Stomach smooth muscle (tissue), 2 donors: ENCODE results near the gene ADIG.

Source experiments
- H3K27ac ChIP-seq: one replicate; pipeline ENCODE4 v1.7.0; 2013; ENCODE audit warnings: mild to moderate bottlenecking, low read length, inconsistent platforms
- H3K27me3 ChIP-seq, 2 donors: one replicate each; pipeline ENCODE4 v1.7.0; 2013; ENCODE audit warnings: low read length in 2 of 2; ENCODE audit not compliant: insufficient read depth in 2 of 2, control insufficient read depth in 1 of 2
- H3K36me3 ChIP-seq, 2 donors: one replicate each; pipeline ENCODE4 v1.7.0; 2013; ENCODE audit warnings: low read length in 2 of 2; ENCODE audit not compliant: control insufficient read depth in 2 of 2, insufficient read depth in 2 of 2
- H3K4me1 ChIP-seq: one replicate; pipeline ENCODE4 v1.7.0; 2013; ENCODE audit warnings: low read length; ENCODE audit not compliant: control insufficient read depth, insufficient read depth
- H3K4me3 ChIP-seq, 2 donors: one replicate each; pipeline ENCODE4 v1.7.0; 2013; ENCODE audit warnings: low read length in 2 of 2
- H3K9ac ChIP-seq, 2 donors: one replicate each; pipeline ENCODE4 v1.7.0; 2013; ENCODE audit warnings: low read length in 2 of 2, mild to moderate bottlenecking in 1 of 2
- H3K9me3 ChIP-seq, 2 donors: one replicate each; pipeline ENCODE4 v1.7.0; 2013; ENCODE audit warnings: low read length in 2 of 2; ENCODE audit not compliant: control insufficient read depth in 2 of 2
- donor health status: healthy.
- donor health status: Pancreatic carcinoma.

Gene ADIG

GRCh38 chr20:38551056-38551626 is 29.9 kb upstream of the ADIG start:
- H3K36me3 ChIP-seq, result peaks cover 36 to 43% of the 10 kb centered on the region in 2 donors
- no peak overlapping the region for H3K27ac ChIP-seq
- no peaks in the 10 kb centered on the region for H3K4me1 ChIP-seq
- H3K9ac ChIP-seq, result no peak overlapping the region
- H3K4me3 ChIP-seq, result no peak overlapping the region
- no peaks in the 10 kb centered on the region for H3K9me3 ChIP-seq
- no peaks in the 10 kb centered on the region for H3K27me3 ChIP-seq

DNA sequence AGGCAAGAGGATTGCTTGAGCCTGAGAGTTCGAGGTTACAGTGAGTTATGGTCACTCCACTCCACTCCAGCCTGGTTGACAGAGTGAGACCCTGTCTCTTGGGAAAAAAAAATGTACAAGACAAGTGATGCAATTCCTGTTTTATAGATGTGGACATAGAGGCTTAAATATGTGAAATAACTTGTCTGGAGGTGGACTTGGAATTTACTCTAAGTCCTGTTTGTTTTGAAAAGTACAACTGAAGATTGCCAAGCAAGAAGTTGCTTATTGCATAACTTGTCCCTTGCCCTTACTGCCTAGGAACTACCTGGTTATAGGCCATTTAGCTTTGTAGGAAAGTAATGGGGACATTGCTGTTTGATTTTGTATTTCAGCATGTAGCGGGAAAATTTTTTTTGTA is 26.0 kb upstream of the ADIG start:
- H3K4me1 ChIP-seq, result no peaks in the 10 kb centered on the region
- no peak overlapping the region for H3K27ac ChIP-seq
- H3K9ac ChIP-seq, result no peak overlapping the region
- peaks cover 30 to 38% of the 10 kb centered on the region in 2 donors for H3K36me3 ChIP-seq
- no peaks in the 10 kb centered on the region for H3K9me3 ChIP-seq
- H3K27me3 ChIP-seq, result no peaks in the 10 kb centered on the region
- H3K4me3 ChIP-seq, result no peak overlapping the region

GRCh38 chr20:38555395-38555794 is 25.6 kb upstream of the ADIG start:
- Histone ChIP-seq H3K4me1 (no peaks in the 10 kb centered on the region), H3K36me3 (peaks cover 30 to 36% of the 10 kb centered on the region in 2 donors), H3K27me3 (no peaks in the 10 kb centered on the region), H3K9me3 (no peaks in the 10 kb centered on the region), H3K9ac (no peak overlapping the region), H3K4me3 (no peak overlapping the region), H3K27ac (no peak overlapping the region)

- Histone ChIP-seq H3K27me3 (no peaks in the 10 kb centered on the region), H3K36me3 (peaks cover 26 to 31% of the 10 kb centered on the region in 2 donors), H3K4me1 (no peaks in the 10 kb centered on the region), H3K4me3 (no peak overlapping the region), H3K9ac (no peak overlapping the region), H3K27ac (no peak overlapping the region), H3K9me3 (no peaks in the 10 kb centered on the region)
These were observed 23.8 kb upstream of the ADIG start for GRCh38 chr20:38557174-38557573.

DNA sequence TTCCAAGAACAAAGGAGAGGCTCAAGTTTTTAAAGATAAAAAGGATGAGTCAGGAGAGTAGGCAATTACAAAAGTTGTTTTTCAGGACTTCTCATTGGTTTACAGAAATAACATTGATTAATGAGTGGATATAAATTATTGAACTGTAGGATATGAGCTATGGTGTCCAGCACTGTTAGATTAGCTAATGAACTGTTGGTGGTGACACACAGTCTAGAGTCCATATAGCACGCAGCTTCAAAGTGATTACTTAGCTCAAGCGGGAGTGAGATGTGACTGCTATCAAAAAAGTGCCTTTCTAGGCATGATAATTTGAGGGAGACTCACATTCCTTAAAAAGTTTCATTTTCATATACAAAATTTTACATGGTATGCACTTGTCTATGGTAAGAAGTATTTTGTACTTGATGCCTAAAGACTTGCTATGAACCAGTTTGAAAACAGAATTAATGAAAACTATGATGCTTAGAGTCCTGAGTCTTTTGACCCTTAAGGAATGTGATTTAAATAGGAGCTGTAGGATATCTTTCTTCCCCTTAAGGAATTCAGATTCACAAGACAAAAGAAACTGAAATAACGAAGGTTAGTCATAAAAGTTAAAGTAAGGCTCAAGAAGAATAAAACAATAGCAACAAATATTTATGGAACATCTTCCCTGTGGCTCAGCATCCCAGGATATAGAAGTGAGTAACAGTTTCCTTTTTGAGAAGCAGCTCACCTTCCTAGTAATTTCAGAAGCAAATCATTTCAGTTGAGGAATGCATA is 22.2 kb upstream of the ADIG start:
- Histone ChIP-seq H3K9ac (no peak overlapping the region), H3K4me1 (no peaks in the 10 kb centered on the region), H3K4me3 (no peak overlapping the region), H3K27ac (no peak overlapping the region), H3K27me3 (no peaks in the 10 kb centered on the region), H3K36me3 (peaks cover 22 to 23% of the 10 kb centered on the region in 2 donors), H3K9me3 (no peaks in the 10 kb centered on the region)

DNA sequence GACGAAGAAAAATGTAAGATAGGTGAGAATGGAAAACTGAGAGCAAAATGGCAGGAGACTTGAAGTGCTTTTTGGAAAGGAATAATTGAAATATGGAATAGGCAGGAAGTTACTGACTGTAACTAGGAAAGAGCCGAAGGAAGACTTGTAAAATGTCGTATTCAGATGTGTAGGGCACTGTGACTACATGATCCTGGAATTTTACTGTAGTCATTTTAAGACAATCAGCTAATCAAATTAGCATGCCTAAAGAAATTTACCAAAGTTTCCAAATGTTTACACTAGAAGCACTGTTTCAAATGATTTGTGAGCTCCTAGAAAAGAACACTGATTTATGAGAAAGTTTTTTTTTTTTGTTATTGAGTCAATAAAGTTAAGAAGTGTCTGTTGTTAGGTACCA is 21.2 kb upstream of the ADIG start:
- peaks cover 18% of the 10 kb centered on the region in 2 donors for H3K36me3 ChIP-seq
- no peaks in the 10 kb centered on the region for H3K4me1 ChIP-seq
- no peak overlapping the region for H3K4me3 ChIP-seq
- H3K9me3 ChIP-seq, result no peaks in the 10 kb centered on the region
- no peak overlapping the region for H3K27ac ChIP-seq
- H3K27me3 ChIP-seq, result no peaks in the 10 kb centered on the region
- no peak overlapping the region for H3K9ac ChIP-seq

GRCh38 chr20:38563802-38564431 is 17.1 kb upstream of the ADIG start:
- no peaks in the 10 kb centered on the region for H3K4me1 ChIP-seq

GRCh38 chr20:38564680-38565079 is 16.3 kb upstream of the ADIG start:
- peaks cover 14 to 20% of the 10 kb centered on the region in 2 donors for H3K36me3 ChIP-seq
- H3K9me3 ChIP-seq, result no peaks in the 10 kb centered on the region

More at GRCh38 chr20:38563802-38564431, 17.1 kb upstream of the ADIG start:
- Histone ChIP-seq H3K9ac (no peak overlapping the region), H3K9me3 (no peaks in the 10 kb centered on the region), H3K27me3 (no peaks in the 10 kb centered on the region), H3K27ac (no peak overlapping the region), H3K4me3 (no peak overlapping the region), H3K36me3 (peaks cover 18 to 20% of the 10 kb centered on the region in 2 donors)

DNA sequence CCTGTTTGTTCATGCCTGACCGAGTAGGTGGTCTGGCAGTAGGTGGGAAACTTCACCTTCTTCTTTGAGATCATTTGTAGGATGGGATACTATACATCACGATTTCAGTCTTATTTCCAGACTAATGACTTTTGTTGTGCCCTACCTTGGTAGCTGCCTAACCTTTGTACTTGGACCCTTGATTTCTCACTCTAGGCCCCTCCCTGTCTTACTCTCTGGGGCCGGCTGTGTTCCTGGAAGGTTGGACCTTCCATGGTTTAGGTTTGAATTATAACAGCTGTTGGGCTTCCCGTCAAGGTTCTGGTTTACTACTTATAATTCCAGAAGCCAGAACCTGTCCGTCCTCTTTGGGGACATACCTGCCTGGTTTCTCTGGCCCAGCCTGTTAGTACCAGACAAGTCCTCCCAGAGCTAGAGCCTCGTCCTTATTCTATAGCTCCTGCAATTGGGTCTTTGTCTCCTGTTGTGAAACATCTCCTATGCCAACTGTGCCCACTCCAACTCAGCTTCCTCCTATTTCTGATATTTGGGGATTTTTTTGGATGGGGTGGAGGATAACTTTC is 14.9 kb upstream of the ADIG start:
- no peak overlapping the region for H3K4me3 ChIP-seq
- H3K27me3 ChIP-seq, result no peaks in the 10 kb centered on the region
- peaks cover 21 to 25% of the 10 kb centered on the region in 2 donors for H3K36me3 ChIP-seq
- no peak overlapping the region for H3K27ac ChIP-seq
- no peak overlapping the region for H3K9ac ChIP-seq
- H3K4me1 ChIP-seq, result no peaks in the 10 kb centered on the region
- no peaks in the 10 kb centered on the region for H3K9me3 ChIP-seq

More at GRCh38 chr20:38564680-38565079, 16.3 kb upstream of the ADIG start:
- Histone ChIP-seq H3K27ac (no peak overlapping the region), H3K4me3 (no peak overlapping the region), H3K4me1 (no peaks in the 10 kb centered on the region), H3K27me3 (no peaks in the 10 kb centered on the region), H3K9ac (no peak overlapping the region)

GRCh38 chr20:38569747-38570525 is 11.1 kb upstream of the ADIG start:
- H3K4me1 ChIP-seq, result no peaks in the 10 kb centered on the region
- no peaks in the 10 kb centered on the region for H3K27me3 ChIP-seq
- H3K4me3 ChIP-seq, result no peak overlapping the region
- no peak overlapping the region for H3K9ac ChIP-seq
- no peaks in the 10 kb centered on the region for H3K9me3 ChIP-seq
- no peak overlapping the region for H3K27ac ChIP-seq
- peaks cover 23 to 32% of the 10 kb centered on the region in 2 donors for H3K36me3 ChIP-seq
